Measurements from ENCODE around the gene LYRM4.

LYRM4 gene

GRCh38 chr6:5303682-5304081, 42.9 kb upstream of the LYRM4 start:
- 96% methylated on average over 8 of the region's 8 CpGs for WGBS
- Histone ChIP-seq H3K9me3 (ENCODE audit: control insufficient read depth, low read length) (no peaks in the 10 kb centered on the region), H3K4ac (ENCODE audit: low read depth in 1 of 2, low read length in 2 of 2) (no peak overlapping the region)

DNA sequence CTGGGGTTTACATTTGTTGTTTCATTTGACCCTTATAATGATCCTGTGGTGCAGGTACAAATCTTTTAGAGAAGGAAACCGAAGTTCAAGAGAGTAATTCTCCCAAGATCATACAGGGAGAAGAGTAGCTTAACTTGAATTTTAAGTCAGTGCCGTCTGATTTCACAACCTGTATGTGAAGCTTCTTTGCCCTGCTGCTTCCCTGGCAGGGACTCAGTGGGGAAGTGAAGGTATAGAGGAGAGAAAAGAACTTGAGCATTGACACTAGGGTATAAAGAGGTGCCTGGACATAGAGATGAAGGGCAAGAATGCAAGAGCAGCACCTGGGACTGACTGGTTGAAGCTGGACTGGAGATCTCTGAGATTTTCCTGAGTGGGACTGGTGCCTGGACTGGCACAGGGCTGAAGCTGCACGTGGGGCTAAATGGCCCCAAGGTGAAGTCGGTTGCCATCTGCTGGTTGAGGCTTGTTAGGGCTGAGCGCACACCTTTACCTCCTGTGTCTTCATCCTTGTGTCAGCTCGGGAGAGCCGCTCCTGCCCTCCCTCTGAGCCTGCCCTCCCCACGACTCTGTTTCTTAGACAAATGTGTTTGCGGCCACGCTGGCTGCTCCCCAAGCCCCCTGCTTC, 42.4 kb upstream of the LYRM4 start:
- no peak overlapping the region for H3K18ac ChIP-seq (ENCODE audit: low read depth in 1 of 2, low read length in 2 of 2)
- no peak overlapping the region for H3K23ac ChIP-seq (ENCODE audit: low read length in 2 of 2)
- no peak overlapping the region for H2BK5ac ChIP-seq (ENCODE audit: low read depth, low read length, poor library complexity, severe bottlenecking)
- H2AFZ ChIP-seq (ENCODE audit: low read depth, low read length) = no peak overlapping the region
- WGBS = 54% methylated on average over 10 of the region's 10 CpGs
- no peak overlapping the region for H3K9ac ChIP-seq (ENCODE audit: low read length)
- H3K4me2 ChIP-seq (ENCODE audit: low read length, poor library complexity, severe bottlenecking) = no peak overlapping the region
- H3K4ac ChIP-seq (ENCODE audit: low read depth in 1 of 2, low read length in 2 of 2) = no peak overlapping the region
- H3K4me3 ChIP-seq (ENCODE audit: insufficient read depth in 1 of 2, low read depth in 1 of 2, low read length in 2 of 2) = no peak overlapping the region
- no peak overlapping the region for H4K8ac ChIP-seq (ENCODE audit: low read length)
- H3K4me1 ChIP-seq (ENCODE audit: control insufficient read depth, insufficient read depth, low read depth, low read length) = peaks cover 4% of the 10 kb centered on the region
- H2BK15ac ChIP-seq (ENCODE audit: low read depth, poor library complexity, severe bottlenecking) = no peak overlapping the region
- H2AK5ac ChIP-seq (ENCODE audit: low read length, severe bottlenecking) = no peak overlapping the region
- H4K91ac ChIP-seq (ENCODE audit: low read length) = no peak overlapping the region
- H3K9me3 ChIP-seq (ENCODE audit: control insufficient read depth, low read length) = no peaks in the 10 kb centered on the region
- no peak overlapping the region for H2BK120ac ChIP-seq (ENCODE audit: low read depth, low read length)
- H3K27ac ChIP-seq (ENCODE audit: low read length, poor library complexity, severe bottlenecking) = no peak overlapping the region
- H3K36me3 ChIP-seq (ENCODE audit: control insufficient read depth in 1 of 2, insufficient read depth in 2 of 2, low read depth in 1 of 2, low read length in 2 of 2) = no peaks in the 10 kb centered on the region
- peaks cover 36% of the 10 kb centered on the region for H3K79me1 ChIP-seq (replicated peaks; ENCODE audit: low read length, poor library complexity, severe bottlenecking)
- H2BK12ac ChIP-seq (ENCODE audit: low read length in 2 of 2) = no peak overlapping the region
- no peak overlapping the region for H3K14ac ChIP-seq (ENCODE audit: low read length in 2 of 2)
- peak; percentile 30 for DNase-seq
- H3K27me3 ChIP-seq (ENCODE audit: control insufficient read depth in 1 of 2, insufficient read depth in 1 of 2, low read length in 2 of 2) = no peaks in the 10 kb centered on the region

More at GRCh38 chr6:5303682-5304081, 42.9 kb upstream of the LYRM4 start:
- H2BK12ac ChIP-seq (ENCODE audit: low read length in 2 of 2) = no peak overlapping the region
- H3K4me2 ChIP-seq (ENCODE audit: low read length, poor library complexity, severe bottlenecking) = no peak overlapping the region
- H2BK5ac ChIP-seq (ENCODE audit: low read depth, low read length, poor library complexity, severe bottlenecking) = no peak overlapping the region
- H3K27ac ChIP-seq (ENCODE audit: low read length, poor library complexity, severe bottlenecking) = no peak overlapping the region
- H3K14ac ChIP-seq (ENCODE audit: low read length in 2 of 2) = no peak overlapping the region
- no peak overlapping the region for H3K23ac ChIP-seq (ENCODE audit: low read length in 2 of 2)
- H3K9ac ChIP-seq (ENCODE audit: low read length) = no peak overlapping the region
- H3K18ac ChIP-seq (ENCODE audit: low read depth in 1 of 2, low read length in 2 of 2) = no peak overlapping the region
- DNase-seq = no peak
- peaks cover 4% of the 10 kb centered on the region for H3K4me1 ChIP-seq (ENCODE audit: control insufficient read depth, insufficient read depth, low read depth, low read length)
- H2BK15ac ChIP-seq (ENCODE audit: low read depth, poor library complexity, severe bottlenecking) = no peak overlapping the region
- no peaks in the 10 kb centered on the region for H3K27me3 ChIP-seq (ENCODE audit: control insufficient read depth in 1 of 2, insufficient read depth in 1 of 2, low read length in 2 of 2)
- H3K36me3 ChIP-seq (ENCODE audit: control insufficient read depth in 1 of 2, insufficient read depth in 2 of 2, low read depth in 1 of 2, low read length in 2 of 2) = no peaks in the 10 kb centered on the region
- H4K91ac ChIP-seq (ENCODE audit: low read length) = no peak overlapping the region
- H2AK5ac ChIP-seq (ENCODE audit: low read length, severe bottlenecking) = no peak overlapping the region
- H2BK120ac ChIP-seq (ENCODE audit: low read depth, low read length) = no peak overlapping the region
- H3K4me3 ChIP-seq (ENCODE audit: insufficient read depth in 1 of 2, low read depth in 1 of 2, low read length in 2 of 2) = no peak overlapping the region
- H3K79me1 ChIP-seq (replicated peaks; ENCODE audit: low read length, poor library complexity, severe bottlenecking) = peaks cover 33% of the 10 kb centered on the region
- H4K8ac ChIP-seq (ENCODE audit: low read length) = no peak overlapping the region
- no peak overlapping the region for H2AFZ ChIP-seq (ENCODE audit: low read depth, low read length)

DNA sequence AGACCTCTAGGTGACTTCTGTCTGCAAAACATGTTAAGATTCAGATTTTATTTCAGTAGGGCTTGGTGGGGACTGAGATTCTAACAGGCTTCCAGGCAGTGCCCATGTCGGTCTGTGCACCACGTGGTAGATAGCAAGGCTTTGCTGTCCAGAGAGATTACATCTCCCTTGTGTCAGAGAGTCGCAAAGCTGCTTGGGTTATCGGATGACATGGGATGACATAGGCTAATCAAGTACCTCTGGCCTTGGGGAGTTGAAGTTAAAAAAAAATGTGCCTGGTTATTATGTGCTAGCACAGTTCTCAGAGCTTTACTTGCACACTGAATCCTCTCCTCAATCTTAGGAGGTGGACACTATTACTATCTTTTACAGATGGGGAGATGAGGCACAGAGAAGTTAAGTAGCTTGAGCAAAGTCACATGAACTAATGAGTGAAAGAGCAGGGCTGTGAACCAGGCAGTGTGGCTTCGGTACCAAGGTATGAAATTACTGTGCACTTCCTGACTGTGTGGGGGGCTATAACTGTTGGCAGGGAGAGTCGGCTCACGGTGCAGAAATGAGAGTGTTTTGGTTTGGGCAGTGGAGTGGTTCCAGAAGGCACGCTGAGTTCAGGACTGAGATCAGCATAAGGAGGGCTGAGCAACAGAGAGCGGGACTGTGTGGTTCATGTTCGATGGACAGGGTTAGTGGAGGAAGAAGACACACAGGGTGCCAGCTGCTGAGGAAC, 41.6 kb upstream of the LYRM4 start:
- Histone ChIP-seq H3K27me3 (ENCODE audit: control insufficient read depth in 1 of 2, insufficient read depth in 1 of 2, low read length in 2 of 2) (no peaks in the 10 kb centered on the region), H4K8ac (ENCODE audit: low read length) (no peak overlapping the region)
- 94% methylated on average over 10 of the region's 10 CpGs for WGBS

DNA sequence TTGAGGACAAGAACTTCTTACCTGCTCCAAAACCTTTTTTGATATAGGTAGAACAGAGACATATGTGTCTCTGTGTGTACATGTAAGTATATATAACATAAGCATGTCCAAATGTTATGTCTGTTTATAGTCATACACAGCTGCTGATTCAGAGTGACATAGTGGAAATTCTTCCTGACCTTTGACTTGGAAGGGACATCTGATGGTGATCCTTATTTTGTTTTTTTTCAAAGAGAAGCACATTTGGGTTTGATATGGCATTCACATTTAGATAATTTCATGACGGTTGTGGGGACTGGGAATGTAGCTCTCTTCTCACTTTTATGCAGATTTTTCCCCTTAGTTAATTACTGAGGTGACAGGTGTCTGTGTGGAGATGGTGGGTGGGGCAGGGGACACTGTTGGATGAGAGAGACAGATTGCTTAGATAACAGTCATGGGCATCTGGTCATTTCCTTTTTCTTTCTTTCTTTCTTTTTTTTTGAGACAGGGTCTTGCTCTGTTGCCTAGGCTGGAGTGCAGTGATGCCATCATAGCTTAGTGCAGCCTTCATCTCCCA, 39.5 kb upstream of the LYRM4 start:
- Histone ChIP-seq H2AFZ (ENCODE audit: low read depth, low read length) (no peak overlapping the region), H3K9ac (ENCODE audit: low read length) (no peak overlapping the region), H4K8ac (ENCODE audit: low read length) (no peak overlapping the region), H3K14ac (ENCODE audit: low read length in 2 of 2) (no peak overlapping the region), H3K79me1 (replicated peaks; ENCODE audit: low read length, poor library complexity, severe bottlenecking) (peaks cover 39% of the 10 kb centered on the region), H3K36me3 (ENCODE audit: control insufficient read depth in 1 of 2, insufficient read depth in 2 of 2, low read depth in 1 of 2, low read length in 2 of 2) (no peaks in the 10 kb centered on the region), H3K4me3 (ENCODE audit: insufficient read depth in 1 of 2, low read depth in 1 of 2, low read length in 2 of 2) (no peak overlapping the region), H3K4ac (ENCODE audit: low read depth in 1 of 2, low read length in 2 of 2) (no peak overlapping the region), H2BK12ac (ENCODE audit: low read length in 2 of 2) (no peak overlapping the region), H2BK15ac (ENCODE audit: low read depth, poor library complexity, severe bottlenecking) (no peak overlapping the region), H3K18ac (ENCODE audit: low read depth in 1 of 2, low read length in 2 of 2) (no peak overlapping the region), H3K4me2 (ENCODE audit: low read length, poor library complexity, severe bottlenecking) (no peak overlapping the region), H3K27ac (ENCODE audit: low read length, poor library complexity, severe bottlenecking) (no peak overlapping the region), H3K9me3 (ENCODE audit: control insufficient read depth, low read length) (no peaks in the 10 kb centered on the region), H3K27me3 (ENCODE audit: control insufficient read depth in 1 of 2, insufficient read depth in 1 of 2, low read length in 2 of 2) (no peaks in the 10 kb centered on the region), H2AK5ac (ENCODE audit: low read length, severe bottlenecking) (no peak overlapping the region), H2BK5ac (ENCODE audit: low read depth, low read length, poor library complexity, severe bottlenecking) (no peak overlapping the region), H3K23ac (ENCODE audit: low read length in 2 of 2) (no peak overlapping the region), H3K4me1 (ENCODE audit: control insufficient read depth, insufficient read depth, low read depth, low read length) (peaks cover 4% of the 10 kb centered on the region), H2BK120ac (ENCODE audit: low read depth, low read length) (no peak overlapping the region), H4K91ac (ENCODE audit: low read length) (no peak overlapping the region)
- DNase-seq = no peak
- 100% methylated on average over 1 of the region's 1 CpG for WGBS

More for the DNA sequence above, 41.6 kb upstream of the LYRM4 start:
- Histone ChIP-seq H2AK5ac (ENCODE audit: low read length, severe bottlenecking) (no peak overlapping the region), H3K79me1 (replicated peaks; ENCODE audit: low read length, poor library complexity, severe bottlenecking) (peaks cover 36% of the 10 kb centered on the region), H3K4ac (ENCODE audit: low read depth in 1 of 2, low read length in 2 of 2) (no peak overlapping the region), H3K4me1 (ENCODE audit: control insufficient read depth, insufficient read depth, low read depth, low read length) (peaks cover 4% of the 10 kb centered on the region), H3K27ac (ENCODE audit: low read length, poor library complexity, severe bottlenecking) (no peak overlapping the region), H3K36me3 (ENCODE audit: control insufficient read depth in 1 of 2, insufficient read depth in 2 of 2, low read depth in 1 of 2, low read length in 2 of 2) (no peaks in the 10 kb centered on the region), H3K14ac (ENCODE audit: low read length in 2 of 2) (no peak overlapping the region), H2BK5ac (ENCODE audit: low read depth, low read length, poor library complexity, severe bottlenecking) (no peak overlapping the region), H3K9ac (ENCODE audit: low read length) (no peak overlapping the region), H3K9me3 (ENCODE audit: control insufficient read depth, low read length) (no peaks in the 10 kb centered on the region), H3K4me3 (ENCODE audit: insufficient read depth in 1 of 2, low read depth in 1 of 2, low read length in 2 of 2) (no peak overlapping the region), H2AFZ (ENCODE audit: low read depth, low read length) (no peak overlapping the region), H3K18ac (ENCODE audit: low read depth in 1 of 2, low read length in 2 of 2) (no peak overlapping the region), H2BK120ac (ENCODE audit: low read depth, low read length) (no peak overlapping the region), H4K91ac (ENCODE audit: low read length) (peak overlapping the region; percentile 30), H3K23ac (ENCODE audit: low read length in 2 of 2) (no peak overlapping the region), H2BK12ac (ENCODE audit: low read length in 2 of 2) (no peak overlapping the region), H2BK15ac (ENCODE audit: low read depth, poor library complexity, severe bottlenecking) (no peak overlapping the region), H3K4me2 (ENCODE audit: low read length, poor library complexity, severe bottlenecking) (no peak overlapping the region)
- DNase-seq = no peak

Measured in mesenchymal stem cell (in vitro differentiated cells and primary cell).